IMR-90 (cell line): ENCODE measurements around the gene POLR2L.

Source experiments
- BHLHE40 ChIP-seq: fragments of 150-350 bp; IDR thresholded peaks from 2 replicates; pipeline ENCODE4 v1.6.1; 2016; ENCODE audit warnings: mild to moderate bottlenecking, low read depth, low read length
- CEBPB ChIP-seq: IDR thresholded peaks from 2 replicates; pipeline ENCODE4 v1.6.1; 2012; ENCODE audit warnings: low read depth, low read length, improper control_type of control experiment
- CTCF ChIP-seq: conservative IDR thresholded peaks from 2 replicates; pipeline ENCODE4 v1.5.1; 2012; ENCODE audit warnings: mild to moderate bottlenecking, low read depth, low read length, improper control_type of control experiment
- ELK1 ChIP-seq: fragments of 150-350 bp; IDR thresholded peaks from 2 replicates; pipeline ENCODE4 v1.6.1; 2016; ENCODE audit warnings: low read depth, mild to moderate bottlenecking, low read length, moderate library complexity, borderline replicate concordance
- FOS ChIP-seq: fragments of 150-350 bp; IDR thresholded peaks from 2 replicates; pipeline ENCODE4 v1.6.1; 2016; ENCODE audit warnings: low read depth, low read length
- MAFK ChIP-seq: IDR thresholded peaks from 2 replicates; pipeline ENCODE4 v1.6.1; 2012; ENCODE audit warnings: low read depth, low read length, improper control_type of control experiment
- MAZ ChIP-seq: IDR thresholded peaks from 2 replicates; pipeline ENCODE4 v1.6.1; 2012; ENCODE audit warnings: low read depth, mild to moderate bottlenecking, low read length, improper control_type of control experiment, moderate library complexity, borderline replicate concordance
- MXI1 ChIP-seq: IDR thresholded peaks from 2 replicates; pipeline ENCODE4 v1.6.1; 2012; ENCODE audit warnings: low read depth, mild to moderate bottlenecking, low read length, moderate library complexity, borderline replicate concordance
- NFE2L2 ChIP-seq: fragments of 150-350 bp; IDR thresholded peaks from 2 replicates; pipeline ENCODE4 v1.6.1; 2016; ENCODE audit warnings: low read depth, mild to moderate bottlenecking, low read length
- POLR2A ChIP-seq: IDR thresholded peaks from 2 replicates; pipeline ENCODE4 v1.6.1; 2012; ENCODE audit warnings: mild to moderate bottlenecking, low read depth, low read length
- RAD21 ChIP-seq: IDR thresholded peaks from 2 replicates; pipeline ENCODE4 v1.6.1; 2012; ENCODE audit warnings: low read length, improper control_type of control experiment
- RFX5 ChIP-seq: IDR thresholded peaks from 2 replicates; pipeline ENCODE4 v1.8.0; 2012; ENCODE audit warnings: low read depth, mild to moderate bottlenecking, low read length, moderate library complexity
- SMC3 ChIP-seq: fragments of 150-350 bp; IDR thresholded peaks from 2 replicates; pipeline ENCODE4 v1.6.1; 2016; ENCODE audit warnings: low read depth, mild to moderate bottlenecking, antibody characterized with exemption, low read length, moderate library complexity
- USF2 ChIP-seq: fragments of 150-350 bp; IDR thresholded peaks from 2 replicates; pipeline ENCODE4 v1.6.1; 2017; ENCODE audit warnings: mild to moderate bottlenecking, antibody characterized with exemption, low read length, low read depth

- TF ChIP-seq CTCF (no peak), CEBPB (no peak), MXI1 (no peak), USF2 (no peak), SMC3 (no peak), BHLHE40 (no peak), FOS (no peak), RAD21 (no peak), POLR2A (no peak), RFX5 (no peak), MAZ (no peak), ELK1 (no peak), MAFK (no peak), NFE2L2 (no peak)
Measured at GRCh38 chr11:846496-847098, 4.3 kb upstream of the POLR2L start.
